ENCODE data around the gene CTNNA3.

CTNNA3 gene

DNA sequence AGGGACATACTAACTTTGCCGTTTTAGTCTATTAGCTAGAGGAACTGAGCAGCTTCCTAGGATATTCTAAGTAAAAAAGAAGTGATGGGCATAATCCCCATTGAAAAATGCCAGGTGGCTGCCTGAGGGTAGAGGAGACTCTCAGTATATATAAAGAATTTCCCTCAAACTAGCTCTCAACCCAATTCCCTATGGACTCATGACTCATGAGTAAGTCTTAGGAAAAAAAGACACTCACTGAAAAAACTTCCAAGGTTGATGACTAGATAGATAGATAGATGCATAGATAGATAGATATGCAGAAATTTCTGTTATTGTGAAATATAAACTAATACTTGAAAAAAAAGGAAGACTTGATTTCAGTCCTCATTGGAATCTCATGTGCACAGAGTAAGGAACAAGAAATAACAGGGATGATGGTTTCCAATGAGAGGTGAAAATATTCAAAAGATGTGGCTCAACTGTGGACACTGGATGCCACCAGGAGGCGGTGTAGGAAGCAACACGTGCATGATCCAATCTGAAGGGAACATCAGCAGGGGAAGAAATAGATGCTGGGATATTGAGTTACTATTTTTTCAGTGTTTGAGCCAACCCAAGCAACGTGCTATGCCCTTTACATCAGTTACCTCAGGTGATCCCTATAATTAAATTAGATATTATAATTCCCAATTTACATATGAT lies 1481.1 kb downstream of the CTNNA3 start:
- in situ Hi-C loops (cut with MboI; ENCODE audit: low pct_unique_long_range_greater_than_20kb, low sequenced_read_pairs, unreplicated experiment) = no loop called here
- no peak for DNase-seq (ENCODE audit: low spot score)
- TF ChIP-seq, protein P1, sequence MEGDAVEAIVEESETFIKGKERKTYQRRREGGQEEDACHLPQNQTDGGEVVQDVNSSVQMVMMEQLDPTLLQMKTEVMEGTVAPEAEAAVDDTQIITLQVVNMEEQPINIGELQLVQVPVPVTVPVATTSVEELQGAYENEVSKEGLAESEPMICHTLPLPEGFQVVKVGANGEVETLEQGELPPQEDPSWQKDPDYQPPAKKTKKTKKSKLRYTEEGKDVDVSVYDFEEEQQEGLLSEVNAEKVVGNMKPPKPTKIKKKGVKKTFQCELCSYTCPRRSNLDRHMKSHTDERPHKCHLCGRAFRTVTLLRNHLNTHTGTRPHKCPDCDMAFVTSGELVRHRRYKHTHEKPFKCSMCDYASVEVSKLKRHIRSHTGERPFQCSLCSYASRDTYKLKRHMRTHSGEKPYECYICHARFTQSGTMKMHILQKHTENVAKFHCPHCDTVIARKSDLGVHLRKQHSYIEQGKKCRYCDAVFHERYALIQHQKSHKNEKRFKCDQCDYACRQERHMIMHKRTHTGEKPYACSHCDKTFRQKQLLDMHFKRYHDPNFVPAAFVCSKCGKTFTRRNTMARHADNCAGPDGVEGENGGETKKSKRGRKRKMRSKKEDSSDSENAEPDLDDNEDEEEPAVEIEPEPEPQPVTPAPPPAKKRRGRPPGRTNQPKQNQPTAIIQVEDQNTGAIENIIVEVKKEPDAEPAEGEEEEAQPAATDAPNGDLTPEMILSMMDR (IDR thresholded peaks at IDR 0.05; ENCODE audit: extremely low read depth, insufficient read depth, missing control alignments) = peak; percentile 33

DNA sequence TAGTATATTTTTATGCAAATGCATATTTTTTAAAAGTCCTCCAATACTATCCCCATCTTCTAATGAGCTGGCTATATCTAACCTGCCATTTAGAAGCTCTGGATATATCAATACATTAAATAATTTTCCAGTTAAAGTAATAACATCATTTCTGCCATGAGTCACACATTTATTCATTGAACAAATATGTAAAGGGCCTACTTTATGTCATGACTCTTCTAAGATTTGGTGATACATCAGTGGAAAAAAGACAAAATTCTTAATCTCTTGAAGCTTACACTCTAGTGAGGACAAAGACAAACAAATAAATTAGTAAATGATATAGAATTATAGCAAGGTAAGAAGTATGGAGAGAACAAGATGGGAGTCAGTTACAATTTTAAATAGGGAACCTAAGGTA lies 1487.0 kb downstream of the CTNNA3 start:
- DNase-seq (ENCODE audit: low spot score) = no peak
- in situ Hi-C loops (cut with MboI; ENCODE audit: low pct_unique_long_range_greater_than_20kb, low sequenced_read_pairs, unreplicated experiment) = no loop called here
- TF ChIP-seq, protein P1 (IDR thresholded peaks at IDR 0.05; ENCODE audit: extremely low read depth, insufficient read depth, missing control alignments) = no peak

DNA sequence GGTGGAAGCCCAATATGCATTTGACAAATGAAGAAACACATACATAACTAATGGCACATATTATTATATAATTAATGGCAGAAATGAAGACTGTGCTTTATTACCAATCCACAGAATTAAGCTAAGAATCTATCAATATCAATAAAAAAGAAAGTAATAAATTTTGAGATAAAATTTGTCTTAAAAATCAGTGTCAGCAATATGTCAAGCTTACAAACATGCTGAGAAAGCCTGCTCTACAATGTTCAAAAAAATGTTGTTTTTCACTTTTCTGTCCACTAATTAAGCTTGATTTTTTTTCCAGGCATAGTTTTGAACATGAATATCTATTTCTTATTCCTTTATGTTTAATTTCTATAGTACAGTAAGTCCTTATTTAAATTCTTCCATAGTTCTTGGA lies 1491.2 kb downstream of the CTNNA3 start:
- TF ChIP-seq, protein P1 (IDR thresholded peaks at IDR 0.05; ENCODE audit: extremely low read depth, insufficient read depth, missing control alignments) = no peak
- in situ Hi-C loops (cut with MboI; ENCODE audit: low pct_unique_long_range_greater_than_20kb, low sequenced_read_pairs, unreplicated experiment) = no loop called here

DNA sequence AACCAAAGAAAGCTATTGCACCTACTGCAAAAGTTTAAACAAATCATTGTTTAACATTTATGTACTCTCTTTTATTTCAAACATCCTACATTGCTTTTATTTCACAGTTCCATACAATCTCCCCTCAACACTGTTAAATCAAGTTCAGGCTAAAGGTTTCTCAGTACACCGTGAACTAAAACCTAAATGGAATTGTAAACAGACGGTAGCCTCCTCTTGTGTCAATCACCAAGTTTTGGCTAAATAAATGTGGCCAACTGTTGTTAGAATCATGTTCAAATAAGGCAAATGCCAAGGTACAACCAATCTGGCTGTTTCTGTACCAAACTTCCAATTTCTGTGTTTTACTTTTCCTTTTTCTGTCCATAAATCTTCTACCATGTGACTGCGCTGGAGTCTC lies 1493.9 kb downstream of the CTNNA3 start:
- in situ Hi-C loops (cut with MboI; ENCODE audit: low pct_unique_long_range_greater_than_20kb, low sequenced_read_pairs, unreplicated experiment) = no loop called here
- TF ChIP-seq, protein P1 (IDR thresholded peaks at IDR 0.05; ENCODE audit: extremely low read depth, insufficient read depth, missing control alignments) = no peak
- DNase-seq (ENCODE audit: low spot score) = no peak

More for the DNA sequence above, 1491.2 kb downstream of the CTNNA3 start:
- no peak for DNase-seq (ENCODE audit: low spot score)

DNA sequence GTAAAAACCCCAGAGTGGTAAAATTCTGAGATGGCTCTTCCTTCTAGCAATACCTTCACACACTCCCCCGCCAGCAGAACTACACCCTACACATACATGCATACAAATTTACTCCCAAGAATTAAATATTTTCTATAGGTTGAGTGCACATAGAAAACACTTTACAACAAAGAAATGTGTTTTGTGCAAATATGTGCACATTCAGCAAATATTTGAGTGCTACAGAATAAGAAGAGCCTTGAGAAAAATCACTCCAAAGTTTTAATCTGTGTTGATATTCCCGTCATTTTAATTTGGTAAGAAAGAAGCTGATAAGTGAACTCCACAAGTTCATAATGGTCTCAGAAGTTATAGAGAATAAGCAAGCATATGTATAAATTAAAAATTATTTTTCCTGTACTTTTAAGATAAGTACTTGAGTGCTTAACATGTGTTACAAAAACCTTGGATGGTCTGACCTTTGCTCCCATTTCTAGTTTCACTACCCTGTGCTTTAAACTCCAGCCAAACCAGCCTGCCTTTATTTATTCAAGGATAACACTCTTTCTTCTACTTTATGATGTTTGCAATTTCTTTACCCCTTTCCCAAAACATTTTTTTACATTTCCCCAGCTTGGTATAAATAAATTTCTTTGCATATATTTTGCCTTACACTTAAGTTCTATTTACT lies 1503.7 kb downstream of the CTNNA3 start:
- TF ChIP-seq, protein P1 (IDR thresholded peaks at IDR 0.05; ENCODE audit: extremely low read depth, insufficient read depth, missing control alignments) = no peak
- DNase-seq (ENCODE audit: low spot score) = no peak
- in situ Hi-C loops (cut with MboI; ENCODE audit: low pct_unique_long_range_greater_than_20kb, low sequenced_read_pairs, unreplicated experiment) = no loop called here

DNA sequence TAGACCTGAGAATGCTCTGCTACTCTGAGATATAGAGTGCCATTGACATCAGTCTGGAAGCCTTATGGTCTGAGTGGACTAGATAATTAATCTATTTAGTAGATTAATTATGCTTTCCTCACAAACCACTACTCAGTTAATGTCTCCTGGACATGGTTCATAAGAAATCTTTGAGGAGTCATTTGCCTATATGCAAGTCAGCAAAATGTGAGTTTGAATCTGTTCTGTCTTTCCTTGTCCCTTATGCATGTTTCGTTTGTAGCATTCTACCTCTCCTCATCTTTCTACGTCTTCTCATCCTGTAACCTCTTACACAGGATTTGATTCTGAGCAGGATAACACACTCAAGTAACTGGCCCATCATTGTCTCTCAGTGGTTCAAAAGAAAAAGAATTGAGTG lies 1505.6 kb downstream of the CTNNA3 start:
- TF ChIP-seq, protein P1 (IDR thresholded peaks at IDR 0.05; ENCODE audit: extremely low read depth, insufficient read depth, missing control alignments) = no peak
- in situ Hi-C loops (cut with MboI; ENCODE audit: low pct_unique_long_range_greater_than_20kb, low sequenced_read_pairs, unreplicated experiment) = no loop called here
- no peak for DNase-seq (ENCODE audit: low spot score)
